Stimulated activated CD8-positive, alpha-beta memory T cell treated with anti-CD3 and anti-CD28 coated beads, Interleukin-12 subunit alpha, Interleukin-12 subunit beta, amount 100 ng/mL, for 24 hours (primary cell): Measurements from ENCODE around the gene DOCK4.
"Not testable (repeated sequence)": the region's sequence is repeated elsewhere in the genome, so short reads cannot be mapped to it uniquely, and the experiment has no call there.

ENCODE experiments used
- DNase-seq: peaks from one replicate; pipeline ENCODE4 v3.0.0-alpha.2; 2020; ENCODE audit errors: extremely low read depth

The DOCK4 gene

GRCh38 chr7:111954056-111954455 lies 252.1 kb downstream of the DOCK4 start:
- DNase-seq: no peak

GRCh38 chr7:111953611-111954010 lies 252.6 kb downstream of the DOCK4 start:
- no peak for DNase-seq

- DNase-seq: no peak
These were observed 253.4 kb downstream of the DOCK4 start for GRCh38 chr7:111952783-111953182.

DNA sequence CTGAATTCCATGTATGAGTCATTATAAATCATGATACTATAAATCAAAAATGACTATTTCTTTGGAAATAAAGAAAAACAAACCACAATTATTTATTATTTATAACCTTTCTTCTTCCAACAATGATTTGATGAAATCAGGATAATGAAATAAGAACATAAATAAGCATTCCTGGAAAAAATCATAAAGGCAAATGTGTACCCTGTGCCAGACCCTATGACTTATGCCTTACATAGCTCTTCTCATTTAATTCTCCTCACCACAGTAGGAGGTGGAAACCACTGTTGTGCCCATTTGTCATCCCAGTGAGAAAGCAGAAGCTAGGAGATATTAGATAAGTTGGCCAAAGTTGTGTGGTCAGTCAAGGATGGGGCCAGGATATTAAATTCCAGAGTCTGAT lies 255.1 kb downstream of the DOCK4 start:
- no peak for DNase-seq

DNA sequence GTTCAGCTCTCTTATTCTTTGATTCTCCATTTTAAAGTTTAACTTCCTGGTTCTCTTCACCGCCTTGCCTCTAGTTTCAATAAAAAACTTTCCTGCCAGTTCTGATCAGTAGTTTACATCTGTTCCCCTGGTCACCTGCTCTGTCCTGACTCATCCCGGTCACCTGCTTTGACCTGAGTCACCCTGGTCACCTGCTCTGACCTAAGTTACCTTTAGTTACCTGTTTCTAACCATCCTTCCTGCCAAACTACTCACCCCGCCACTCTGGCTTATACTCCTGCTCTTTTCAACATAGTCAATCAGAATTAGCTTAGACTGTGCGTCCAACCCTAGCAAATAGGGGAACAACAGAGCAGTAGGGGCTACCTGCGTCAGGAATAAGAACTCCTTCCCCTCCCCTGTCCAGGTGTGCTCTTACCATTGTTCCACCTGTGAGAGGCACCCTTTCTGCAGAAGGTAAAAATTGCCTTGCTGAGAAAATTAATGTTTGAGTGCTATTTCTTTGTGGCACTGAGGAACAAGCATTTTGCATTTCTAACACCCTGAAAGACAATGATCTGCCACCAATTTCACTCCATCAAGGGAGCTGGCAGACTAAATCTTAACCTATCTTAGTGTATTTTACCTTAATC lies 263.6 kb downstream of the DOCK4 start:
- DNase-seq: no peak

- no peak for DNase-seq
These were observed 269.0 kb downstream of the DOCK4 start for GRCh38 chr7:111937163-111937562.

DNA sequence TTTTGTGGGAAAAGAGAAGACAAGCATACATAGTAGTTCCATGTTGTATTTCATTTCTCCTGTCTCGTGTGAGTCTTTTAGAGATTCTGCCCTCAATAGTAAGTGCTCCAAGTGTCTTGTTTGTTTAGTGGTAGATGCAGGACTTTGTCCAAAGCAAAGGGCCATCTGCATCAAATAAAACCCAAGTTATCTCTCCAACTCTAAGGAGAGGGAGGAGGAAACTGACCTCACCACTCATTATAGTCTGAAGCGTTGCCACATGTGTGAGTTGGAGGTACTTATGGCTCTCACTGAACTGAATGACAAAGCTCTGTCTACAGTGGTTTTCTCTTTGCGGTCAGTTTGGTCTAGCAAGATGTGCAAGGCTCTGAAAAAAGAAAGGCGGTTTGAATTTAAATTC lies 272.6 kb downstream of the DOCK4 start:
- no peak for DNase-seq

- DNase-seq: no peak
These were observed 274.2 kb downstream of the DOCK4 start for GRCh38 chr7:111931958-111932357.

- no peak for DNase-seq
These were observed 275.1 kb downstream of the DOCK4 start for GRCh38 chr7:111931016-111931517.

DNA sequence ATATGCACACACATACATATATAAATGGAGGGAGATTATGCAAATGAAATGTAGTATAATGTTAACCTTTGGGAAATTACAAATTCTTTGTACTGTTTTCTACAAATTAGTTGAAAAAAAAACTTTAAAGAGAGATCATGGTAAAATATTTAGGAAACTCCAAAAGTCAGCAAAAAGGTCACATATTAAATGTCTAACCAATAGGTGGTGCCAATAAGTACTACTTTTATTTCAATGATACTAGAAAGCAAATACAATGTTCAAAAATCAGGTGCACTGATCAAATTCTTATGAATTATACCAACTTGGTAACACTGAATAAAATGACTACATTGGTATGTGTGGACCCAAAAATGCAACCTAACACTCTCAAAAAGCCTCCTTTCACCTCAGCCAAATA lies 276.9 kb downstream of the DOCK4 start:
- DNase-seq: no peak

DNA sequence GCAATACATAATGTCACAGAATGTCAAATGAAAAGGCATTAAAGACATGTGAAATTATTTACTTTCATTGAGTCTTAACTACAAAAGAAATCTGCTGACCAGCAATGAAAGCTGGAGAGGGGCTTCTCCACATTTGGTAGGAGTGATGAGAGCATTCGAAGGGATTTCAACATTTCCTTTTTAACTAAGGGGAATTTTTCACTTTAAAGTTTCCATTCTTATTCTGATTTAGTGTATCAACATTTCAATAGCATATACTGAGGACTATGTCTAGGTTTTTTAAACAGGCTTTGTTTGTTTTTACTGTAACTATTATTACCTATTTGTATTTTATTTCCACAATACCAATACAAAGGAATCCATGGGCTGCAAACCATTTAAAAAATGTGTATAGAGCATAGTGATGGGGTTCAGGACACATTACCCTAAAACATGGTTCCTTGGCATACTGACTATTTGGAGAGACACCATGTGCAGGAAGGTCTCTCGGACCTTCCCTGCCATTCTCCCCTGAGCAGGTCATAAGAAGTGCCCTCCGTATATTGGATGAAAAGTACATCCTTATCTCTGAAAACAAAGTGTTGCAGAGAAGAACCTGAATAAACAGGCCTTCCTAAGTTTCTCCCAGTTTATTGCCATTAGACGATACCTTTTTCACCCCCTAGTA lies 278.7 kb downstream of the DOCK4 start:
- no peak for DNase-seq

- no peak for DNase-seq
These were observed 285.9 kb downstream of the DOCK4 start for GRCh38 chr7:111920329-111920728.

DNA sequence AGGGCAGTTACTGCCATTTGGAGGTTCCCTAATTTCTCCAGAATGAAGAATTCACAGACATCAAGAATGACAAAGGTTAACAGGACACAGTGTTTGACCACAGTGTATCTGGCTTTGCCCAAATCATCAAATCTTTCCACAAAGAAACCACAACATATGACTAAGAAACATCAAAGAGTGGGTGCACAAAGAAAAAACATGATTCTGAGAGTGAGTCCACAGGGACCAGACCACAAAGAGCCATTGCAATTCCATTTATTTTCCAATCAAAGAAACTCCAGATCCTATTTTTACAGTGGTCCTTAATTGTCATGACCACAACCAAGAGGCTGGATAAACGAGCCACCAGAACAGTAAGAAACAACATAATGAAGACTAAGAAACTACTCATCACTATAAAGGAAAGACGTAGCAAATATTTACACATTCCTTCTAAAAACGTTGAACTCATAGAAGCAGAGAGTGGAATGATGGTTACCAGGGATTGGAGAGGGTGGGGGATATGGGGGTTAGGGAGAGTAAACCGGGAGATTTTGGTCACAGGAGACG lies 286.5 kb downstream of the DOCK4 start:
- DNase-seq: no peak

DNA sequence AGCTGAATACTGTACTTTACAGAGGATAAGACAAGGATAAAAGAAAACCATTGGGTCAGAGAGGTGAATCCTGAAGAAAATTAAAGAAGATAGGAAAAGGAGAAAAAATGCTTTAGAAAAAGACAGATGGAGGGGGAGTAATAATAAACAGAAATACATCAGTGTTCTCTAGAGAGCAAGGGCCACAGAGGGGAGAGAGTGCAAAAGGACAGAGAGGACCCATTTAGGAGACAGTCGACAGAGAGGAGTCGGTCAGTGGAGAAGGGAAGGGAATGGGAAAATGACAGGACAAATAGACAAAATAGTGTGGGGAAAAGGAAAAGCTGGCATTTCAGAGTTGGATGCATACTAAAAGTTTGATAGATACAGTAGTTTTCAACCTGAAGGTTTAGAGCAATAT lies 287.0 kb downstream of the DOCK4 start:
- no peak for DNase-seq

- no peak for DNase-seq
These were observed 287.7 kb downstream of the DOCK4 start for GRCh38 chr7:111918461-111918860.

GRCh38 chr7:111917404-111917803 lies 288.8 kb downstream of the DOCK4 start:
- not testable (repeated sequence) for DNase-seq

DNA sequence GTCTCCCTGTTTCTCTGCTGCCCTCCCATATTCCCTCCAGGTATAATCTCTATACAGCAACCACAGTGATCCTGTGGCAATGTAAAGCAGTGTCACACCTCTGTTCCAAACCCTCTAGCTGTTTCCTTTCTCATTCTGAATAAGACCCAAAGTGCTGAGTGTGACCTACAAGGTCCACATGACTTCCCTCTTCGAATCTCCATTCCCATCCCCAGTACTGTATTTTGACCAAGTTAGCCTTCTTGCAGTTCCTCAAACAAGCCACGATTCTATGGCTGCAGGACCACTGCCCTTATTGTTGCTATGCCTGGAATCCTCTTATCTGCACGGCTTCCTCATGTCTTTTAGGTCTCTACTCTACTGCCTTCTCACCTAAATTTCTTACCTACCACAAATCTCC lies 291.9 kb downstream of the DOCK4 start:
- DNase-seq: no peak

DNA sequence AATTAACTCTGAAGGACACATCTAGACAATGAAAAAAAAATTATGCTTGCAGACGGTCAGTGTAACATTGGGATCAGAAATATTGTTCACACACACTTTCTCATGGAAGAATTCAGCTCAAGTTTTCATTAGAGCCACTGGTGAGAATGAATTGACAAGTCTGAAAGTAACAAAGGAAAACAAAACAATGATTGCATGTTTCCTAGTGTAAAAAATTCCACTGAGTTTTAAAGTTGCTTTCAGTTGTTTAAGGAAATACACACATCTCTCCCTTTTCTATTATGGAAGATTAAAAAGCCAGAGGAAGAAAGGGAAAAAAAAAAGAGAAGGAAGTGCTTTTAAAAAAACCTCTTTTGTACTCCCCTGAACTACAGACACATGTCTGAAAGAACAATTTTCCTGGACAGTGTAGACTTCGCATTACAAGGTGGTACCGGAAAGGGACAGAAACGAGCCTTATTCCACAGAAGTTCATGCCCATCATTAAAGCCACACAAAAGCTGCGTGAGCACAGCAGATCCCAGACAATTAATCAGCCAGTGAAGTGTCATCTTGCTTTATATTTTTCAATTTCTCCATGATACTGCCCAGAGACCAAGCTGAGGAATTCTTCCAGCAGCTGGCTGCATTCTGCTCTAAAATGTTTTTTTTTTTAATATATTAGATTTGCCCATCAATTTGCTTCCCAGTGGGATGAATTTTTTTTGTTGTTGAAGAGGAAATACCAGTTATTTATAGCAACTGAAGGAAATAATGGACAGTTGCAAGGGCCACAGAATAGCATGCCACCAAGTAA lies 294.8 kb downstream of the DOCK4 start:
- DNase-seq: no peak

- DNase-seq: no peak
These were observed 295.5 kb downstream of the DOCK4 start for GRCh38 chr7:111910656-111911055.

DNA sequence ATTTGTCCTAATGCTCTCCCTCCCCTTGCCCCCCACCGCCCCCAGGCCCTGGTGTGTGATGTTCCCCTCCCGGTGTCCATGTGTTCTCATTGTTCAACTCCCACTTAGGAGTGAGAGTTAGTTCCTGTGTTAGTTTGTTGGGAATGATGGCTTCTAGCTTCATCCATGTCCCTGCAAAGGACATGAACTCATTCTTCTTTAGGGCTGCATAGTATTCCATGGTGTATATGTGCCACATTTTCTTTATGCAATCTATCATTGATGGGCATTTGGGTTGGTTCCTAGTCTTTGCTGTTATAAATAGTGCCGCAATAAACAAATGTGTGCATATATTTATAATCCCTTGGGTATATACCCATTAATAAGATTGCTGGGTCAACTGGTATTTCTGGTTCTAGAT lies 297.5 kb downstream of the DOCK4 start:
- DNase-seq: not testable (repeated sequence)

DNA sequence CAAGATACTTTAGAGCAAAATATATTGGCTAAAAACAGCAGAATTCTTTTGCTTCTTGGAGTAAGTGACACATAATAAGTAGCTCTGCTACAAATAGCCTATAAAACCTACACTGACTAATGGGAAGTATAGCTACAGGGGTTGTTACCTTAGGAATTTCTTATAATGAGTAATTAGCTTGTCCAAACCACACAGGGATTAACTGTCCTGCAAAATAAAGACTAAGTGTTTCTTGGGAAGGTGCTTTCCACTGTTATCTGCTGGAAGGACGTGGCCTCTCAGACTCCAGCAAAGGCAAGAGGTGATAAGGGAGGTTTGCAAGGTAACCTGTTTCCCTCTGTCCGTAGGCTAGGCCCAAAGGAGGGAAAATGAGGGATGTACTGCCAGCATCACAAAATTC lies 302.4 kb downstream of the DOCK4 start:
- DNase-seq: no peak

DNA sequence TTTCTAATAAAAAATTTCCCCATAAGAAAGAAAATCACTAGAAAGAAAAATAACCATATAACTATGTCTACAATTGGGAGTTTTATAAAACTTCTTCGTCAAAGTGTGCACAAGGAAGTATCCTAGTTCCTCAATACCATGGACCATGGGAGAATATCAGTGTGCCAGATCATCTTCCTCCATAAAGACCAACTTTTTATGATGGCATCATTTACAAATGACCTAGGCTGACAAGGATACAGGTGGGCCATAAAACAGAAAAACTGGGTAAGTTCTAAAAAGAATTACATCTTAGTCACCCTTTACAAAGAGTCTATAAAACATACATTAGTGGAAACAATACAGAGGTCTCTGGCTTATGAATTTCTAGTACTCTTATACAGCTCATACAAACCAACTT lies 303.2 kb downstream of the DOCK4 start:
- no peak for DNase-seq

DNA sequence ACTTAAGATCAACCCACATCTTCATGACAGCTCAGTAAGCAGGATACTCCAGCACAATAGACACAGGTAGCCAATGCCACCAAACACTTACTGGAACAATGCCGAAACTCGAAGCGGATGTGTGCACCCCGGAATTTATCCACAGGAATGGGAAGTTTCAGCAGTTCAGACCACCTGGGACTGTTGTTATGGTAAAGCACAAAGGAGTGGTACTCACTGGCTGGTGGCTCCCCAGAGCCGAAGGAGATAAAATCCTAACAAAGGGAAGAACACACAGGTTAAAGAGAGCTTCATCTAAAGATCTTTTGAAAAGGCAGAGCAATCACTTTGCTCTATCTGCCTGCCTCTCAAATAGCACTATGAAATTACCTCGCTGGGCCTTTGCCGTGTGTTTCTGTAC lies 305.9 kb downstream of the DOCK4 start:
- DNase-seq: no peak
